Activated CD4-positive, alpha-beta T cell treated with anti-CD3 and anti-CD28 coated beads, Interleukin-2, amount 50 U/mL, for 48 hours (primary cell): Measurements from ENCODE around the gene EYS.

ENCODE experiments used
- DNase-seq, 2 experiments: peaks; one replicate each; pipeline ENCODE4 v3.0.0-alpha.2; 2020

The EYS gene

GRCh38 chr6:63676412-63677114 lies 2030.5 kb downstream of the EYS start:
- DNase-seq: no peak

DNA sequence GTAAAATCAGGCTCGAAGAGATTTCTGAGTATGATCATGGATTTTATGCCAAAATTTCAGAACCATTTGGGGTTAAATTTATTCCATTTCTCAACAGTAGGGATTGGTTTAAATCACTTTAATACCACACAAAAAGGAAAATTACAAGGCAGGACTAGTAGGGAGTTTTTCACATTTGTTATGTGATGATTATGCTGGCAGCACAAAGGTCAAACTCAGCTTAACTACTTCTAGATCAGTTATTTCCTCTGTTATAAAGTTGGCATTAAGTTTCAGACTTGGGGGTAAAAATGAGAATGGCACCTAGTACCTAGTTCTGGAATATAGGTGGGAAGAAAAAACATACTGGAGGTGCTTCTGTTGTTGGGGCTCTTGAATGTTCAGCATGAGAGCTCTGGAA lies 2031.9 kb downstream of the EYS start:
- DNase-seq: no peak

- no peak for DNase-seq
These were observed 2032.4 kb downstream of the EYS start for GRCh38 chr6:63674635-63675034.

- DNase-seq: no peak
These were observed 2033.3 kb downstream of the EYS start for GRCh38 chr6:63673692-63674091.

GRCh38 chr6:63672582-63673129 lies 2034.4 kb downstream of the EYS start:
- no peak for DNase-seq

DNA sequence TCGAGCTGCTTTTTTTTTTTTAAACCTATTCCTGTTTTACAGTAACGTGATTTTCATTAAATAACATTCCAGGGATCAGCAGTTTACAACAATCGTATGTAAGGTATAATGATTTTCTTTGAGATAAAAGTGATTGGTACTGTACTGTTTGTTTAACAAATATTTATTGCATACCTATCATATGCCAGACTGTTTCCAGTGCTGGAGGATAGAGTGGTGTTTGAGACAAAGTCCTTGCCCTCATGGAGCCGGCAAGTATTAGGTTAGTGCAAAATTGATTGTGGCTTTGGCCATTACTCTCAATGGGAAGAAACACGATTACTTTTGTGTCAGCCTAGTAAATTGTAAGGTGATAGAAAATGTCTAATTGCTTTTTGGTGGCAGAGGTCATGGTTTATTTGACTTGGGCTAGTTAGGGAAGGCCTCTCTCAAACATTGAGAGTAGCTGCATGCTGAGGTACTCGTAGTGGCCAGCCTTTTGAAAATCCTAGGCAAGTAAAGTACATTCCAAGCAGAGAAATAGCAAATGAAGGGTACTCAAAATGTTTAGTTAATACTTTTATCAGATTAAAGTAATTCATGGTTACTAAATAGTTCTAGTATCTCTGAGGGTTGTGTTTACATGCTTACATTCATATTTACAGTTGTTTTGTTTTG lies 2035.8 kb downstream of the EYS start:
- DNase-seq: no peak
